Neuronal stem cell (in vitro differentiated cells): ENCODE results near the gene PLAAT5. TPM values are rescaled to one million over a fixed set of nuclear protein-coding genes. Genes with fewer than 3 reads are reported as not detected.
A peak's percentile ranks its signal among the peaks of the same experiment; 100 is the strongest.

Experiments used
- DNase-seq: peaks from one replicate; pipeline ENCODE4 v3.0.0-alpha.2; 2013; ENCODE audit warnings: low spot score
- H2AFZ ChIP-seq: one replicate; pipeline ENCODE4 v1.6.1; 2013; ENCODE audit warnings: mild to moderate bottlenecking, low read length, inconsistent platforms
- H2AK5ac ChIP-seq: 2 replicates; pipeline ENCODE4 v1.6.1; 2013; ENCODE audit warnings: low read depth, mild to moderate bottlenecking, inconsistent platforms, low read length, moderate library complexity, mixed read lengths
- H2BK120ac ChIP-seq: 2 replicates; pipeline ENCODE4 v1.6.1; 2013; ENCODE audit warnings: low read depth, mild to moderate bottlenecking, inconsistent platforms, low read length, moderate library complexity, mixed read lengths
- H2BK12ac ChIP-seq: one replicate; pipeline ENCODE4 v1.6.1; 2013; ENCODE audit warnings: low read length, inconsistent platforms
- H2BK15ac ChIP-seq: 2 replicates; pipeline ENCODE4 v1.6.1; 2013; ENCODE audit warnings: mild to moderate bottlenecking, low read length, inconsistent platforms, mixed read lengths
- H2BK5ac ChIP-seq: one replicate; pipeline ENCODE4 v1.6.1; 2013; ENCODE audit warnings: inconsistent platforms, mild to moderate bottlenecking, low read length, moderate library complexity
- H3K14ac ChIP-seq: one replicate; pipeline ENCODE4 v1.6.1; 2013; ENCODE audit warnings: low read length, inconsistent platforms
- H3K18ac ChIP-seq: 2 replicates; pipeline ENCODE4 v1.6.1; 2013; ENCODE audit warnings: low read length, inconsistent platforms
- H3K23ac ChIP-seq: 2 replicates; pipeline ENCODE4 v1.6.1; 2013; ENCODE audit warnings: low read depth, mild to moderate bottlenecking, mixed read lengths, low read length, inconsistent platforms; ENCODE audit not compliant: poor library complexity
- H3K27ac ChIP-seq: replicated peaks from 3 replicates; pipeline ENCODE4 v1.5.1; 2013; ENCODE audit warnings: low read length, inconsistent platforms
- H3K27me3 ChIP-seq, 3 experiments: 2 replicates each; pipeline ENCODE4 v1.6.1; 2013; ENCODE audit warnings: low read length in 3 of 3, mild to moderate bottlenecking in 2 of 3, inconsistent platforms in 1 of 3, low read depth in 1 of 3, mixed read lengths in 1 of 3, moderate library complexity in 1 of 3; ENCODE audit not compliant: control insufficient read depth in 3 of 3, insufficient read depth in 3 of 3
- H3K36me3 ChIP-seq, 2 donors: replicated peaks in 1 of 2; 2 replicates each; pipeline ENCODE4 v1.6.1; 2013; ENCODE audit warnings: low read length in 2 of 2; ENCODE audit not compliant: control insufficient read depth in 2 of 2, insufficient read depth in 2 of 2
- H3K4ac ChIP-seq: 2 replicates; pipeline ENCODE4 v1.6.1; 2013; ENCODE audit warnings: inconsistent platforms, mild to moderate bottlenecking, low read length, moderate library complexity
- H3K4me1 ChIP-seq, 2 donors: 1 replicate in 1 of 2; 2 replicates in 1 of 2; pipeline ENCODE4 v1.6.1; 2013; ENCODE audit warnings: low read length in 2 of 2, low read depth in 1 of 2; ENCODE audit not compliant: control insufficient read depth in 2 of 2, insufficient read depth in 1 of 2
- H3K4me2 ChIP-seq: one replicate; pipeline ENCODE4 v1.6.1; 2013; ENCODE audit warnings: mild to moderate bottlenecking, low read length, inconsistent platforms; ENCODE audit not compliant: insufficient read depth, poor library complexity, severe bottlenecking
- H3K4me3 ChIP-seq, 2 donors: 2 replicates each; pipeline ENCODE4 v1.5.1; 2013; ENCODE audit warnings: low read length in 2 of 2, mild to moderate bottlenecking in 2 of 2, inconsistent platforms in 1 of 2, moderate library complexity in 1 of 2
- H3K79me1 ChIP-seq: one replicate; pipeline ENCODE4 v1.6.1; 2013; ENCODE audit warnings: low read depth, mild to moderate bottlenecking, inconsistent platforms, low read length, moderate library complexity
- H3K9ac ChIP-seq: one replicate; pipeline ENCODE4 v1.6.1; 2013; ENCODE audit warnings: mild to moderate bottlenecking, low read depth, low read length, inconsistent platforms; ENCODE audit not compliant: poor library complexity
- H3K9me3 ChIP-seq, 2 donors: replicated peaks in 1 of 2; 2 replicates each; pipeline versions ENCODE3 to v1.6.1; 2013; ENCODE audit warnings: low read length in 2 of 2, mild to moderate bottlenecking in 2 of 2, inconsistent platforms in 1 of 2, low read depth in 1 of 2, mixed read lengths in 1 of 2, moderate library complexity in 1 of 2; ENCODE audit not compliant: control insufficient read depth in 2 of 2, insufficient read depth in 1 of 2
- H4K8ac ChIP-seq: one replicate; pipeline ENCODE4 v1.6.1; 2013; ENCODE audit warnings: low read depth, mild to moderate bottlenecking, inconsistent platforms, low read length, moderate library complexity
- H4K91ac ChIP-seq: one replicate; pipeline ENCODE4 v1.6.1; 2013; ENCODE audit warnings: low read length, low read depth, mild to moderate bottlenecking, inconsistent platforms; ENCODE audit not compliant: poor library complexity
- WGBS, 2 donors: extraction: QIAGEN DNeasy Blood & Tissue Kit; methylation state at CpG; one replicate each; pipeline ENCODE4 v1.1.7; 2013; ENCODE audit warnings: missing lambda C conversion rate in 2 of 2, mixed read lengths in 1 of 2; ENCODE audit not compliant: insufficient read length in 2 of 2, insufficient replicate concordance in 1 of 2; ENCODE audit errors: extremely low coverage in 2 of 2; 5-methylcytosine and 5-hydroxymethylcytosine counted together
- polyA plus RNA-seq, 2 experiments: library from polyadenylated mRNA; stranded (reverse); fragments of 200-250 nt; gene quantifications; one replicate each; pipeline ENCODE4 v1.2.3, GENCODE V29; 2013

PLAAT5 gene, protein sequence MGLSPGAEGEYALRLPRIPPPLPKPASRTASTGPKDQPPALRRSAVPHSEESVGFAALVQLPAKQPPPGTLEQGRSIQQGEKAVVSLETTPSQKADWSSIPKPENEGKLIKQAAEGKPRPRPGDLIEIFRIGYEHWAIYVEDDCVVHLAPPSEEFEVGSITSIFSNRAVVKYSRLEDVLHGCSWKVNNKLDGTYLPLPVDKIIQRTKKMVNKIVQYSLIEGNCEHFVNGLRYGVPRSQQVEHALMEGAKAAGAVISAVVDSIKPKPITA
- 0.89 TPM for polyA plus RNA-seq (2013, experiment 1 of 2)
- polyA plus RNA-seq (2013, experiment 2 of 2), result 0.72 TPM

DNA sequence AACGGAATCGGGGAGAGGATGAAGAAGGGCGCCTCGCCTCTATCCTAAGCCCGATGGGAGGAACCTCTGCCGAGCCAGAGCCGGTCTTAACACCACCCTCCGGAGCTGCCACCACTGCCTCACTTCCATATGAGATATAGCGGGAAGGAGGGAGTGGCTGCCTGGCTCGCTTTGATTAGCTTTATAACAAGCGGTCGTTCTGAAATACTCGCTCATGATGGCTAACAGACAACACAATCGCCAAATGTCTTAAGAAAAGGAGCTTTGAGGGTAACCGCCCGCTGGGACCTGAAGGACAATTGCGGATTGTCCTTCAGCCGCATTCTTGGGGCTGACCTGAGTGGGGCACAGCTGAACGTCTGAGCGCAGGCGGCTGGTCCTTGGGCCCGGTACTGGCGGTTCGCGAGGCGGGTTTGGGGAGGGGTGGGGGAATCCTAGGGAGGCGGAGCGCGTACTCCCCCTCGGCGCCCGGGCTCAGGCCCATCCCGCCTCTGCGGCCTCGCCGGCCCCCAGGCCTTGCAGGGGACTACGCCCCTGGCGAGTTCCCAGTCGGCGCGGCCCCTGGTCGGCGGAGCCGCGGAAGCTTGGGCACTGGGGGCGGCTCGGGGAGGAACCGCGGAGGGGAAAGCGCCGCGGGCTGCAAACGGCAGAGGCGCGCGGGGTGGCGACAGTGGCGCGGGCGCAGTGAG lies at the start of gene PLAAT5:
PLAAT5 (minus strand) TSS at position 617 of the 689 bp plus-strand sequence; CDS start at position 484, 133 bp downstream.
- peaks cover 2 to 6% of the 10 kb centered on the region in 2 donors for H3K9me3 ChIP-seq
- H3K4me1 ChIP-seq, result peaks cover 0 to 14% of the 10 kb centered on the region in 2 donors
- H3K27ac ChIP-seq, result no peak within 1 kb of the TSS
- H2BK5ac ChIP-seq, result peak within 1 kb of the TSS; percentile 66
- H3K79me1 ChIP-seq, result no peaks in the 10 kb centered on the region
- H3K27me3 ChIP-seq, result peaks cover 0 to 51% (median 0%) of the 10 kb centered on the region in 3 experiments
- H3K18ac ChIP-seq, result peak within 1 kb of the TSS; percentile 98
- peak within 1 kb of the TSS; percentile 56 for H4K91ac ChIP-seq
- peak within 1 kb of the TSS; percentile 19 for H2BK12ac ChIP-seq
- no CpG with 5 or more reads among the region's 60 CpGs for WGBS, 2 donors
- peak within 1 kb of the TSS; percentile 75 for H2AFZ ChIP-seq
- H3K23ac ChIP-seq, result peak within 1 kb of the TSS; percentile 80
- peak within 1 kb of the TSS in 1 of 2 donors; percentile 77 for H3K4me3 ChIP-seq
- no peak within 1 kb of the TSS for H3K4ac ChIP-seq
- peak within 1 kb of the TSS; percentile 49 for H2AK5ac ChIP-seq
- no peaks in the 10 kb centered on the region for H3K36me3 ChIP-seq
- H3K14ac ChIP-seq, result peak within 1 kb of the TSS; percentile 8
- H3K4me2 ChIP-seq, result peak within 1 kb of the TSS; percentile 90
- no peak within 1 kb of the TSS for H3K9ac ChIP-seq
- H4K8ac ChIP-seq, result peak within 1 kb of the TSS; percentile 10
- H2BK15ac ChIP-seq, result peak within 1 kb of the TSS; percentile 99
- H2BK120ac ChIP-seq, result peak within 1 kb of the TSS; percentile 98
- peak; percentile 60 for DNase-seq

DNA sequence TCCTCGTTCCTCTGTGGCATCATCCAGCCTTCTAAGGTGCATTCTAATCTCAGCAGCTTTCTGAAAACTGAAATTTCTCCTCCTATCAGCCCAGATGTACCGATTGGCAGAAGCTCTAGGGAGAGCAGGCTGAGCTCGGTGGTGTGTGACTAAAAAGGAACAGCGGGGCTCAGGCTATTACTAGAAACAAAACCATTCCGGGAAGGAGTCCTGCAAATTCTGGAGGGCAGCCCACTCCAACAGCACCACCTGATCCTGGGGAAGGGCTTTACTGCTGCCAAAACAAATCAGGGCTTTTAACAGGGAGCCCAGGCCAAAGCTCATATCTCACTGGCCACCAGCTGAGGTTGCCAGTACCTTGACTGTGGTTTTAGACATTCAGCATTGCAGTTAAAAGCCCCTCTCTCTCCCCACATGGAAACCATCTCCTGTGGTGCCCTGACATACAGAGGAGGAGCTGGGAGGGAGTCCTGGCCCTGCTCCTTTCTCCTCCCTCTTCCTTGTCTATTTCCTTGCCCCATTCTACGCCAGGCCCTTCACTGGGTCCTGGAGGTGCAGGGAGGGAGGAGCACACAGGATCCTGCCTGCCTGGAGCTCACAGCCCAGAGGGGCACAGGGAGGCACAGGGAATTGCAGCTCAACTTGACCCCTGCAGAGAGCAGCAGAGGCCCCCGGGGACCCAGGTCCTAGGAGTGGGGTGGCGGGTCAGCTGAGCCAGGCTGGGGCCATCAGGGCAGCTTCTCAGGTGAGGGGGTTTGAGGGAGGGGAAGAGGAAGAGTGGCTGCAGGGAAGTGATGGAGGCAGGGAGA lies 46.5 kb upstream of the PLAAT5 start:
- no peaks in the 10 kb centered on the region for H3K79me1 ChIP-seq
- H2BK15ac ChIP-seq, result peak overlapping the region; percentile 71
- WGBS, 2 donors, result no CpG with 5 or more reads among the region's 8 CpGs
- peaks cover 0 to 6% of the 10 kb centered on the region in 2 donors for H3K4me1 ChIP-seq
- H3K27me3 ChIP-seq, result peaks cover 0 to 7% (median 0%) of the 10 kb centered on the region in 3 experiments
- H2BK120ac ChIP-seq, result no peak overlapping the region
- no peak overlapping the region for H3K4me3 ChIP-seq
- no peak overlapping the region for H3K9ac ChIP-seq
- H2AFZ ChIP-seq, result peak overlapping the region; percentile 37
- no peak for DNase-seq
- H3K36me3 ChIP-seq, result no peaks in the 10 kb centered on the region
- H4K91ac ChIP-seq, result no peak overlapping the region
- no peak overlapping the region for H2BK5ac ChIP-seq
- H4K8ac ChIP-seq, result no peak overlapping the region
- no peaks in the 10 kb centered on the region for H3K9me3 ChIP-seq
- H2BK12ac ChIP-seq, result peak overlapping the region; percentile 26
- H3K23ac ChIP-seq, result peak overlapping the region; percentile 37
- no peak overlapping the region for H3K4me2 ChIP-seq
- peak overlapping the region; percentile 63 for H3K14ac ChIP-seq
- H3K4ac ChIP-seq, result peak overlapping the region; percentile 41
- H3K18ac ChIP-seq, result peak overlapping the region; percentile 78
- H3K27ac ChIP-seq, result no peak overlapping the region
- peak overlapping the region; percentile 90 for H2AK5ac ChIP-seq

DNA sequence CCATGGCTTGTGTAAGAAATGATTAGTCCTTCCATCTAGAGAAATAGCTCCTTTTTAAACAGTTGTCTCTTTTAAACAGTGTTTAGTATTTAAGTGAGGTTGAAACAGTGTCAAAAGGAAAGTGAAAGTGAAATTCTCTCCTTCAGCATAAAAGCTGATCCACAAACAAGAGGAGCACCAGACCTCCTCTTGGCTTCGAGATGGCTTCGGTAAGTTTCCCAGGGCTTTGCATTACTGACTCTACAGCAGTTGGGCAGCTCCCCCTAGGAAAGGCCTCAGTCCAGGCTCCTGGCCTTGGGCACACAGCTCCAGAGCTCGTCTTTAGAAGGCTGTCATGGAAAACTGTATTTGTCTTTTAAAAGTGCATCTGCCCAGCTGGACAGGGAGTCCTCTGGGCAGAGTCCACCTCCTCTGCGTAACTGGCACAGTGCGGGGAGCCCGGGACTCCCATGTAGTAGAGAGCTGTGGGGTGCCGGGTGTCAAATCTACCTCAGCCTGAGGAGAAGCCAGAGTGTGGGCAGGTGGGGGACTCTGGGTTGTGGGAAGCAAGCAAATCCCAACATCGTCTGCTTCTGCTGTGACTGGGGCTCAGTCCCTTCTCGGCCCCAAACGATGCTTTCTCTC lies 45.8 kb upstream of the PLAAT5 start, which contains the start of gene PLAAT4:
PLAAT4 (plus strand) TSS at position 140 of the 624 bp plus-strand sequence; CDS start at position 201, 61 bp downstream.
- no peak within 1 kb of the TSS for H3K4me2 ChIP-seq
- no peak within 1 kb of the TSS for H3K18ac ChIP-seq
- DNase-seq, result no peak
- H2AFZ ChIP-seq, result peak within 1 kb of the TSS; percentile 37
- peak within 1 kb of the TSS; percentile 37 for H3K23ac ChIP-seq
- peaks cover 0 to 7% (median 0%) of the 10 kb centered on the region in 3 experiments for H3K27me3 ChIP-seq
- H2BK15ac ChIP-seq, result no peak within 1 kb of the TSS
- H3K4me3 ChIP-seq, result no peak within 1 kb of the TSS
- H3K9ac ChIP-seq, result no peak within 1 kb of the TSS
- H3K9me3 ChIP-seq, result no peaks in the 10 kb centered on the region
- H2AK5ac ChIP-seq, result peak within 1 kb of the TSS; percentile 90
- H3K79me1 ChIP-seq, result no peaks in the 10 kb centered on the region
- no CpG with 5 or more reads among the region's 10 CpGs for WGBS, 2 donors
- no peak within 1 kb of the TSS for H4K8ac ChIP-seq
- peaks cover 0 to 6% of the 10 kb centered on the region in 2 donors for H3K4me1 ChIP-seq
- H4K91ac ChIP-seq, result no peak within 1 kb of the TSS
- H3K4ac ChIP-seq, result no peak within 1 kb of the TSS
- H3K14ac ChIP-seq, result no peak within 1 kb of the TSS
- peak within 1 kb of the TSS; percentile 26 for H2BK12ac ChIP-seq
- no peaks in the 10 kb centered on the region for H3K36me3 ChIP-seq
- no peak within 1 kb of the TSS for H3K27ac ChIP-seq
- no peak within 1 kb of the TSS for H2BK5ac ChIP-seq
- H2BK120ac ChIP-seq, result no peak within 1 kb of the TSS
